Body of pancreas (tissue), 4 donors: ENCODE results near the gene IFTAP.

Experiments used
- POLR2A ChIP-seq, 3 donors: fragments of 450-650 bp; IDR thresholded peaks; one replicate each; pipeline ENCODE4 v1.6.1; 2016; ENCODE audit warnings: antibody characterized with exemption in 3 of 3, mild to moderate bottlenecking in 2 of 3
- TF ChIP-seq, protein P1 (sequence below), 7 experiments: fragments of 450-650 bp in 4 of 7; fragments of 200-600 bp in 3 of 7; sonication (generic) in 3 of 7; IDR thresholded peaks; one replicate each; pipeline ENCODE4 v1.5.1; 2016 to 2019; ENCODE audit warnings: antibody characterized with exemption in 7 of 7

DNA sequence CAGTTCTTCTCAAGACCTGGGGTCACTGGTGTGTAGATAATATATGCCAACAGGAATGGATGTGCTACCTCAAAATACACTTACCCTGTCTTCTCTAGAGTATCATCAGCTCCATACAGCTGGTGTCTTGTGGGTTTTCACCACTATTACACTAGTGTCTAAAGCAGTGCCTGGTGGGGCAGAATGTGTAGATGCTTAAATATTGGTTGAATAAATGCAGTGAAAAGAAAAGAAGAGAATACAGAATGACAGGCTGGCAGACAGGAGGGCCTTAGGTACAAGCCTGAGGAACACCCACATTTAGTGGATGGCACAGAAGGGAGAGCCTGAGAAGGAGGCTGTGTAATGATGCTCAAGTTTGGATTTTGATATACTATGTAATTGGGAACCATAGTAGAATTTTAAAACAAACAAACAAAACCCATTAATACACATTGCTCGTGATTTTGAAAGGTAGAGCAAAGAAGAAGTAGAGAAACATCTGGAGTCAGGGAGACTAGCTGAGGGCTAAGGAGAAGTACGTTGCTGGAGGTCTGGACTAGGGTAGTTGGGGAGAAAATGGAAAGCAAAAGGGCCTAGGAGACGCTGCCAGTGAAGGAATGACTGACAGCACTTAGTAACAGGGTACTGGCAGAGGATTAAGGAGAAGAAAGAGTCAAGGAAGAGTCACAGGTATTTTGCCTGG lies 24.2 kb downstream of the IFTAP start:
- TF ChIP-seq, protein P1, sequence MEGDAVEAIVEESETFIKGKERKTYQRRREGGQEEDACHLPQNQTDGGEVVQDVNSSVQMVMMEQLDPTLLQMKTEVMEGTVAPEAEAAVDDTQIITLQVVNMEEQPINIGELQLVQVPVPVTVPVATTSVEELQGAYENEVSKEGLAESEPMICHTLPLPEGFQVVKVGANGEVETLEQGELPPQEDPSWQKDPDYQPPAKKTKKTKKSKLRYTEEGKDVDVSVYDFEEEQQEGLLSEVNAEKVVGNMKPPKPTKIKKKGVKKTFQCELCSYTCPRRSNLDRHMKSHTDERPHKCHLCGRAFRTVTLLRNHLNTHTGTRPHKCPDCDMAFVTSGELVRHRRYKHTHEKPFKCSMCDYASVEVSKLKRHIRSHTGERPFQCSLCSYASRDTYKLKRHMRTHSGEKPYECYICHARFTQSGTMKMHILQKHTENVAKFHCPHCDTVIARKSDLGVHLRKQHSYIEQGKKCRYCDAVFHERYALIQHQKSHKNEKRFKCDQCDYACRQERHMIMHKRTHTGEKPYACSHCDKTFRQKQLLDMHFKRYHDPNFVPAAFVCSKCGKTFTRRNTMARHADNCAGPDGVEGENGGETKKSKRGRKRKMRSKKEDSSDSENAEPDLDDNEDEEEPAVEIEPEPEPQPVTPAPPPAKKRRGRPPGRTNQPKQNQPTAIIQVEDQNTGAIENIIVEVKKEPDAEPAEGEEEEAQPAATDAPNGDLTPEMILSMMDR (IDR thresholded peaks at IDR 0.05) = no peak
- no peak for TF ChIP-seq POLR2A (IDR thresholded peaks at IDR 0.05)
